GM21367 (cell line): Measurements from ENCODE around the gene UBE2F.
A peak's percentile ranks its signal among the peaks of the same experiment; 100 is the strongest.
"Not testable (repeated sequence)": the region's sequence is repeated elsewhere in the genome, so short reads cannot be mapped to it uniquely, and the experiment has no call there.

Experiments used
- ATAC-seq: cut with Tn5 transposase; IDR thresholded peaks from one replicate; pipeline ENCODE4 v1.9.1; 2021; ENCODE audit not compliant: unreplicated experiment

Gene UBE2F

DNA sequence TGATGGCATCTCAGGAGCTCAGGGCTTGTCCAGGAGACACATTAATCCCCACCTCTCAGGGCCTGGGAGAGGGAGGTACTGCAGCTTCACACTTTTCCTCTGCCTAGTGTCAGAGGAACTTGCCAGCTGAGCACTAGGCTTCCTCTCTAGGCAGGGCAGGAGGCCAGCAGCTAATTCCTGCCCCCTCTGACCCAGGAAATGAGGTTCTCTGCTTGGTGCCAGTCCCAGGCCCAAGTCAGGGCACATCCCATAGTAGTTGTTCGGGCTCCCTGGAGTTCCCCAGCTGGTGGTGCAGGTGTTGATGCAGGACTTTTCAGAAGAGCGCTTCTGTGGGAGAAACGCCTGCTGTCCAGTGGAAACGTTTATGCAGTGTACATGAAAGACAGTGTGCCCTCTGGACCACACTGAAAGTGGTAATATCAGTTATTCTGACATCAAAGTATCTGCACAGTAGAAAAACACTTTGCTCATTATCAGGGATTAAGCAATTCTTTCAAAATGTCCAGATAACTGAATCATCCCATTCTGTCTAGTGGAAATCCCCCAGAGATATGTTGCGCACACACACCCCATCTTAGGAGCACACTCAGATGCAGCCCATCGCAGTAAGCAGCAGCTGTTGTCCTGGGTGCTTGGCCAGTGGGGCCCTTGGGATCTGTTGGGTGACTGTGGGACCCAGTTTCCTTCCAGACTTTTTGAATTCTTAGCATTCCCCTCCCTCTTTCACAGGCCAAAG is 76.2 kb downstream of the UBE2F start:
- ATAC-seq = no peak

DNA sequence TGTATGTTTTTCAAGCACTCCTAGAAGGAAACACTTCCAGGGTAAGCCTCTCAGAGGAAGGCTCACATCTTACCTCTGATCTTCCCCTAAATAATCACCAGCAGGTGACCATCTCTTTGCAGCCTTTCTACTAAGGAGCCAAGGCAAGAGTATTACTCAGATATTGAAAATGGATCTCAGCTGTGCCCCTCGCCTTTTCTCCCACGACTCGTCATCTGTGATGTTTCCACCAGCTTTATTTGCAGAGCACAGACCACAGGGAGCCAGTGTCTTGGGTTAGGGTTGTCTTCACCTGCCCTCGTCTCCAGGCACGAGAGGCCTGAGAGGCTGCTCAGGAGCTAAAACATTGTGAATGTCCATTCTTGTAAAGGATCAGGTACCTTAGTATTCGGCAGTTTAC is 77.0 kb downstream of the UBE2F start:
- no peak for ATAC-seq

DNA sequence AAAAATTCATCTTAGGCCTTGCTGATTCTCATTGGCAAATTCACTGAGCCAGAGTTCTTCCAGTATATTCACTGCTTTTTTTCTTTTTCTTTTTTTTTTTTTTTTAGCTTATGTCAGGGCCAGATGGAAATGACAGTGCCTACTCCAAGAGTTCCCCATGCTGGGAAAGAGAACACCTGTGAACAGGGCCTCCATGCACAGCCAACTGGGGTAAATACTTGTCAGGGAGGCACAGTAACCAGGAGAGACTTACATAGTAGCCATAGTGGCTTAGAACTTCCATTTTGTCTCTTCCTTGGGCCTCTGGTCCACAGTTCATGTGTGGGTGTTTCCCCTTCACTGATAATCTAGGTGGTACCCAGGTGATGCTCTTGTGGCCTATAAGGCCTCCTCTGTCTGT is 78.8 kb downstream of the UBE2F start:
- no peak for ATAC-seq

- ATAC-seq = no peak
These were observed 80.0 kb downstream of the UBE2F start for GRCh38 chr2:238046725-238047270.

DNA sequence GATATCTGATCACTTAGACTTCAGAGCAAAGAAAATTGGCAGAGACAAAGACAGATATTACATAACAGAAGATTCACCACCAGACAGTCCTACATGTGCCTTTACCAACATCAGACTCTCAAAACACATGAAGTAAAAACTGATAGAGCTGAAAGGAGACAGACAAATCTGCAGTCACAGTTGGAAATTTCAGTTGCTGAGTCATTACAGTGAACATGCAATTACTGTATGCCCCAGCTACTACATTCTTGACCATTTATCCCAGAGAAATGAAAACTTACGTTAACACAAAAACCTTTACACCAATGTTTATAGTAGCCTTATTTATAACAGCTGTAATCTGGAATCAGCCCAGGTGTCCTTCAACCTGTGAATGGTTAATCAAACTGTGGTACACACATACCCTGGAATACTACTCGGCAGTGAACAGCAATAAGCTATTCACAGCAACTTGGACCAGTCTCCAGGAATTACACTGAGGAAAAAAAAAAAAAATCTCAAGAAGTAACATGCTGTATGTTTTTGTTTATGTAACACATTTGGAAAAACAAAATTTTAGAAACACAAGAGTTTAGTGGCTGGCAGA is 86.5 kb downstream of the UBE2F start:
- no peak for ATAC-seq

DNA sequence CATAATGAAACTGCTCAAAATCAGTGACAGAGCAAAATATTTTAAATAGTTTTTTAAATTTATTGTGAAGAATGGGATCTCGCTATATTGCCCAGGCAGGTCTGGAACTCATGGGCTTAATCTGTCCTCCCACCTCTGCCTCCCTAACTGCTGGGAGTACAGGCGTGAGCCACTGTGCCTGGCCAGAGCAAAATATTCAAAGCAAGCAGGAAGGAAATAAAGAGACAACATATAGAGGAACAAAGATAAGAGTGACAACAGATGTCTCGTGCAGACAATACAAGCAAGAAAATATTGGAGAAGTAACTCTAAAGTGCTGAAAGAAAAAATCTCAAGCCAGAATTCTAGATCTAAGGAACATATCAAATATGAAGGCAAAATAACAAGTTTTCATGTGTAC is 89.0 kb downstream of the UBE2F start:
- no peak for ATAC-seq

GRCh38 chr2:238057696-238058575 is 91.1 kb downstream of the UBE2F start:
- not testable (repeated sequence) for ATAC-seq

GRCh38 chr2:238059505-238059904 is 92.7 kb downstream of the UBE2F start:
- ATAC-seq = no peak

DNA sequence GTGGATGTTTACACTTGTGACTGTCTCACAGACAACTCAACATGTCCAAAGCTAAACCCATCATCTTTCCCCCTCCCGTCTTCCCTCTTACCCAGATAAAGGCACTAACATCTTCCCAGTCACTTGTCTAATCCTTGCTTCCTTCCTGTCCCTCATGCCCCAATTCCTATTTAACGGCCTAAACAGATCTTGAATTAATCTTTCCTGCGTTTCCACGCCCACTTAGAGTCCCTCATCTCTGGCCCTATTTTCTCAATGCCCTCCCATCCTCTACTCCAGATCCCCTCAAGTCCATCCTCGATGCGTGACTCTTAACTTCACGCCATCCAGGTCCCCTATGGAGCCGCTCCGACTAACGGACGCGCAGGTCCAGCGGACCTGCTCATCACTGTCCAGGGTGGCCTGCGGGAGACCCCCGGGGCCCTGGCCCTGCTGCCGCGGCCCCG is 93.3 kb downstream of the UBE2F start:
- ATAC-seq = no peak

GRCh38 chr2:238060542-238061314 is 93.9 kb downstream of the UBE2F start, which contains the start of gene SCLY:
Gene SCLY (plus strand): TSS chr2:238061001. CDS start chr2:238061055, 54 bp downstream.
- ATAC-seq = peak; percentile 92

DNA sequence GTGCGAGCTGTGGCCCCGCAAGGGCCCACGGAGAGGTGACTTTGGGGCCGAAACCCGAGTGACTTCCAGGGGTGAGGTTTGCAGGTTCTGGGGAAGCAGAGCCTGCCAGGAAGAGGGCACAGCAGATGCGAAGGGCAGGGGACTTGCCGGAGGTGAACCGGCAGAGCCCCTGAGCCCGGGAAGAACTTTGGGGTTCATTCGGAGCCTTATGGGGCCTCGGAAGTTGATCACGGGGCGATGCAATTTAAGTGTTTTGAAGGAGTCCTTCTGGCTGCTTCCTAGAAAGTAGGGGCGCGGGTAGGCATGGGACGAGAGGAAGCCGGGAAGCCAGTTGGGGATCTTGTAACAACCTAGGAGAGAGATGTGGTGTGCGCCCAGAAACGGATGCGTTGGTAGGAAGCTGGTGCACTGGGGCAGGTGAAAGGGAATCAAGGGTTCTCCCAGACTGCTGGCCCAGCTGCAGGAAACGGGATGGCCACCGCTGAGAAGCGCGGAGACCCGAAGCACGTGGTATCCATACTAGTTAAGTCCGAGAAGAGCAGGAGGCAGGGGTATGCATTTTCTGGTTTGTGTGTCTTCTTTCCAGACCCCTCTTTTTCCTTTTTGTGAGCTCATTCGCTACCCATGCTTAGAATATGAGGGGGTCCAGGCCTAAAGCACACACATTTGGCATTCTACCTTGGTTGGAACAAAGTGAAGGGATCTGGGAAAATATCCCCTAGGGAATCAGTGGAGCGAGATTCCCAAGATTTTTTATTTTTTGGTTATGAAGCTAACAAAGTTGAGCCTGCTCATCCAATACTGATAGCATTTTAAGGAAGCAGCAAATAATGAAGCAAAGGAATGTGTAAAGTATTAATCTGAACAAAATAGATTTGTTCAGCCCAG is 94.7 kb downstream of the UBE2F start:
- ATAC-seq = peak; percentile 19

- ATAC-seq = no peak
These were observed 96.8 kb downstream of the UBE2F start for GRCh38 chr2:238063414-238064189.

DNA sequence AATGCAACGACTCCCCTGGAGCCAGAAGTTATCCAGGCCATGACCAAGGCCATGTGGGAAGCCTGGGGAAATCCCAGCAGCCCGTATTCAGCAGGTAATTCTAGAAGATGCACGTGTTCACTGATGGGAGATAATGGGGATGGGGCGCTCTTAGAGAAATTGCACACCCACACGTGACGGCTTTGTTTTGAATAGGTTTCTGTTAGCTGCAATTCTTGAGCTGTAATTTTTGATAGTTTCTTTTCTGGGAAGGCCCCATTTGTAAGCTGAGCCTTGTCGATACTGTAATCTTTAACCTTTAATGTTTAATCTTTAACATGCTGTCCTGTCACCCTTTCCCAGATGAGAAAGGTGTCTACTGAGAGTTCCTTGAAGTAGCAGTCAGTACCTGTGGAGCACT is 97.6 kb downstream of the UBE2F start:
- no peak for ATAC-seq

GRCh38 chr2:238065071-238065846 is 98.4 kb downstream of the UBE2F start:
- ATAC-seq = no peak

DNA sequence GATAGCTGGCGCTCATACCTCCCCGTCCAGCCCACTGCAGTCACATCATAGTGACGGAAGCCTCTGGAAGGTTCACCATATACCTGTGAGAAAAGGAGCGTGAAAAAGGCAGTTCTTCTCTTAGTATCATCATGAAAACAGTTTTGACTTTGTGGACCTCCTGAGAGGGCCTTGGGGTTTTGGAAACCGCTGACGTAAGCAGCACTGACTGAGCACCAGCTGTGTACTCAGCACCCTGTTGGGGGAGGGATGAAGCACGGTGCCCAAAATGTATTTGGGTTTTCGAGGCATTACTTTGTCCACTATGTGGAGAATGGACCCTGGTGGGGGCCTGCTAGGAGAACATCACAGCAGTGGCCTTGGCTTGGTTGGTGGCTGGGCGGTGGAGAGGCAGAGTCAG is 99.4 kb downstream of the UBE2F start:
- no peak for ATAC-seq

GRCh38 chr2:238066718-238067117 is 99.9 kb downstream of the UBE2F start:
- ATAC-seq = not testable (repeated sequence)

DNA sequence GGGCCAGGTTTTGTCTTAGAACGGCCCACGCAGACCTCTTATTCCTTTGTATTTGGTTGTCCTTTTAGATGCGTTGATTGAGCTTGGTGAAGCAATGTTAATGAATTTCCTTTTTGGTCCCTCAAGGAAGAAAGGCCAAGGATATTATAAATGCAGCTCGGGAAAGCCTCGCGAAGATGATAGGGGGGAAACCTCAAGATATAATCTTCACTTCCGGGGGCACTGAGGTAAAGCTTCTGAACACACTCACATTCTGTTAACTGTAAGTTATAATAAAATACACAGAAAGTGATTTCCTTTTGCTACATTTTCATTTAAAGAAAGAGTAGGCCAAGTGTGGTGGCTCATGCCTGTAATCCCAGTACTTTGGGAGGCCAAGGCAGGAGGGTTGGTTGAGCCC is 101.1 kb downstream of the UBE2F start:
- no peak for ATAC-seq
